Mammary epithelial cell (primary cell): ENCODE measurements around the gene HLCS.

Experiments
- CTCF ChIP-seq, 2 donors: IDR thresholded peaks in 1 of 2; conservative IDR thresholded peaks in 1 of 2; 2 replicates each; pipeline ENCODE4 v1.5.1; 2011 to 2012; ENCODE audit warnings: inconsistent platforms in 2 of 2, low read length in 2 of 2, mild to moderate bottlenecking in 2 of 2, control low read depth in 1 of 2, low read depth in 1 of 2; ENCODE audit not compliant: insufficient read depth in 1 of 2; ENCODE audit errors: extremely low read depth in 1 of 2
- EZH2 ChIP-seq: IDR thresholded peaks from 2 replicates; pipeline ENCODE4 v1.6.1; 2012; ENCODE audit warnings: low read length, inconsistent platforms, borderline replicate concordance

GRCh38 chr21:36851121-36851520 is 115.3 kb downstream of the HLCS start:
- no peak for TF ChIP-seq CTCF (conservative IDR thresholded peaks at IDR 0.05 in 1 of 2, IDR thresholded peaks at IDR 0.05 in 1 of 2; ENCODE audit: extremely low read depth in 1 of 2, insufficient read depth in 1 of 2, low read depth in 1 of 2, low read length in 2 of 2)
- no peak for TF ChIP-seq EZH2
